Measurements from ENCODE around the gene MLXIP. TPM values are rescaled to one million over a fixed set of nuclear protein-coding genes. Genes with fewer than 3 reads are reported as not detected.

MLXIP gene
- total and polyA plus RNA-seq, 8 donors: 48.1 to 98.7 (median 77.9) TPM

- TF ChIP-seq, protein P1, sequence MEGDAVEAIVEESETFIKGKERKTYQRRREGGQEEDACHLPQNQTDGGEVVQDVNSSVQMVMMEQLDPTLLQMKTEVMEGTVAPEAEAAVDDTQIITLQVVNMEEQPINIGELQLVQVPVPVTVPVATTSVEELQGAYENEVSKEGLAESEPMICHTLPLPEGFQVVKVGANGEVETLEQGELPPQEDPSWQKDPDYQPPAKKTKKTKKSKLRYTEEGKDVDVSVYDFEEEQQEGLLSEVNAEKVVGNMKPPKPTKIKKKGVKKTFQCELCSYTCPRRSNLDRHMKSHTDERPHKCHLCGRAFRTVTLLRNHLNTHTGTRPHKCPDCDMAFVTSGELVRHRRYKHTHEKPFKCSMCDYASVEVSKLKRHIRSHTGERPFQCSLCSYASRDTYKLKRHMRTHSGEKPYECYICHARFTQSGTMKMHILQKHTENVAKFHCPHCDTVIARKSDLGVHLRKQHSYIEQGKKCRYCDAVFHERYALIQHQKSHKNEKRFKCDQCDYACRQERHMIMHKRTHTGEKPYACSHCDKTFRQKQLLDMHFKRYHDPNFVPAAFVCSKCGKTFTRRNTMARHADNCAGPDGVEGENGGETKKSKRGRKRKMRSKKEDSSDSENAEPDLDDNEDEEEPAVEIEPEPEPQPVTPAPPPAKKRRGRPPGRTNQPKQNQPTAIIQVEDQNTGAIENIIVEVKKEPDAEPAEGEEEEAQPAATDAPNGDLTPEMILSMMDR (IDR thresholded peaks at IDR 0.05): peak; percentile 65 to 66
- ATAC-seq (peak; percentile 95), DNase-seq (peak in 1 of 4 donors; percentile 38)
- no peaks in the 10 kb centered on the region for H3K4me1 ChIP-seq
- H3K36me3 ChIP-seq: no peaks in the 10 kb centered on the region
- no peaks in the 10 kb centered on the region for H3K9me3 ChIP-seq
- H3K27me3 ChIP-seq: no peaks in the 10 kb centered on the region
- H3K27ac ChIP-seq: no peak overlapping the region
- no peak overlapping the region for H3K4me3 ChIP-seq
- intact Hi-C loops (cut with DNase I): no loop called here
Observed at GRCh38 chr12:122190842-122191668, 112.5 kb downstream of the MLXIP start.

DNA sequence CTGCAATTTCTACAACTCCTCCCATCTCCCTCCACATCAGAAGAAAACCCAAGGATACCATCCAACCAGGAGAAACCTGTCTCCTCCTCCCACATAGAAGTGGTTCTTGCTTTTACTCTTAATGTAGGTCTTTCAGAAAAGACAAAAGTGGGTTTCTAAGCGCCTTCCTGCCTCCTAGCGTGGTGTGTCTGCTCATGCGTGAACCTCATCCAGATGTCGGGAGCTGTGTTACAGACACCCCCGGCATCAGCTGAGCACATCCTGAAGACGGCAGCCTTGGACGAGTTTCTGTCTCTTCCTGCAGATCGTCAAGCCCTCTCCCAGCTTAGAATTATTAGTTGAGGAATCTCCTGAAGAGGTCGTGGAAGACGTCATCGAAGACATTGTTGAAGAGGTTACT, 113.9 kb downstream of the MLXIP start:
- Histone ChIP-seq H3K27ac (no peak overlapping the region), H3K4me1 (no peaks in the 10 kb centered on the region), H3K9me3 (no peaks in the 10 kb centered on the region), H3K36me3 (no peaks in the 10 kb centered on the region), H3K4me3 (no peak overlapping the region), H3K27me3 (peaks cover 0 to 2% of the 10 kb centered on the region in 2 donors)
- intact Hi-C loops (cut with DNase I): no loop called here
- TF ChIP-seq, protein P1 (IDR thresholded peaks at IDR 0.05): no peak
- ATAC-seq (no peak), DNase-seq (no peak)

GRCh38 chr12:122194804-122195203, 116.2 kb downstream of the MLXIP start:
- DNase-seq (no peak), ATAC-seq (no peak)
- H3K27me3 ChIP-seq: peaks cover 0 to 26% of the 10 kb centered on the region in 2 donors
- no peaks in the 10 kb centered on the region for H3K9me3 ChIP-seq
- H3K27ac ChIP-seq: no peak overlapping the region
- TF ChIP-seq, protein P1 (IDR thresholded peaks at IDR 0.05): no peak
- H3K36me3 ChIP-seq: no peaks in the 10 kb centered on the region
- H3K4me1 ChIP-seq: no peaks in the 10 kb centered on the region
- H3K4me3 ChIP-seq: no peak overlapping the region
- intact Hi-C loops (cut with DNase I): no loop called here

DNA sequence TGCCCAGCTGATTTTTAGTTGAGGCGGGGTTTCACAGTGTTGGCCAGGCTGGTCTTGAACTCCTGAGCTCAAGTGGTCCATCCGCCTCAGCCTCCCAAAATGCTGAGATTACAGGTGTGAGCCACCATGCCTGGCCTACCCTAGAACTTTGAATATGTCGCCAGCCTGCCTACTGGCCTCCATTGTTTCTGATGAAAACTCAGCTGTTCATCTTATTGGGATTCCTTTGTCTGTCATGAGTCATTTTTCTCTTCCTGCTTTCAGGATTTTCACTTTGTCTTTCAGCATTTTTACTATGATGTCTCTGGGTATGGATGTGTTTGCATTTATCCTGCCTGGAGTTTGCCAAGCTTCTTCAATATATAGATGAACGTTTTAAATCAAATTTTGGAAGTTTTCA, 116.8 kb downstream of the MLXIP start:
- TF ChIP-seq, protein P1 (IDR thresholded peaks at IDR 0.05): no peak
- Histone ChIP-seq H3K27me3 (peaks cover 0 to 32% of the 10 kb centered on the region in 2 donors), H3K4me3 (no peak overlapping the region), H3K27ac (no peak overlapping the region), H3K4me1 (no peaks in the 10 kb centered on the region), H3K9me3 (no peaks in the 10 kb centered on the region), H3K36me3 (no peaks in the 10 kb centered on the region)
- DNase-seq (no peak), ATAC-seq (no peak)
- intact Hi-C loops (cut with DNase I): no loop called here

Other genes starting within 250 kb of the MLXIP start
- 1 to 10 TPM in 1 of 2 donors, under 1 TPM in 1; 0.85 to 2.1 TPM for gene HPD, start 219.9 kb upstream of the MLXIP start, total RNA-seq
- under 1 TPM in 3 of 6 donors, not detected in 3; 0.11 to 0.30 (median 0.15) TPM for gene HPD, start 219.9 kb upstream of the MLXIP start, polyA plus RNA-seq (ENCODE audit: insufficient read length in 6 of 6)
- gene PSMD9, start 190.0 kb upstream of the MLXIP start, total RNA-seq: 10 to 100 TPM; 39.3 to 53.8 TPM
- gene PSMD9, start 190.0 kb upstream of the MLXIP start, polyA plus RNA-seq (ENCODE audit: insufficient read length in 6 of 6): 10 to 100 TPM; 44.2 to 49.9 (median 45.4) TPM
- gene CFAP251, start 160.2 kb upstream of the MLXIP start, total RNA-seq: 1 to 10 TPM; 5.2 to 8.4 TPM
- gene CFAP251, start 160.2 kb upstream of the MLXIP start, polyA plus RNA-seq (ENCODE audit: insufficient read length in 6 of 6): 10 to 100 TPM in 4 of 6 donors, 1 to 10 TPM in 2; 3.9 to 13.3 (median 10.9) TPM
- gene BCL7A, start 56.9 kb upstream of the MLXIP start, total RNA-seq: 10 to 100 TPM in 1 of 2 donors, 1 to 10 TPM in 1; 7.0 to 11.1 TPM
- gene BCL7A, start 56.9 kb upstream of the MLXIP start, polyA plus RNA-seq (ENCODE audit: insufficient read length in 6 of 6): 10 to 100 TPM; 15.9 to 18.4 (median 17.3) TPM
- not detected for gene IL31, start 95.5 kb downstream of the MLXIP start, total RNA-seq
- gene IL31, start 95.5 kb downstream of the MLXIP start, polyA plus RNA-seq (ENCODE audit: insufficient read length in 6 of 6): not detected
- gene LRRC43, start 104.4 kb downstream of the MLXIP start, total RNA-seq: 1 to 10 TPM in 1 of 2 donors, under 1 TPM in 1; 0.70 to 2.1 TPM
- gene LRRC43, start 104.4 kb downstream of the MLXIP start, polyA plus RNA-seq (ENCODE audit: insufficient read length in 6 of 6): 1 to 10 TPM; 1.3 to 3.3 (median 2.6) TPM
- gene B3GNT4, start 125.0 kb downstream of the MLXIP start, total RNA-seq: under 1 TPM; 0.23 to 0.42 TPM
- gene B3GNT4, start 125.0 kb downstream of the MLXIP start, polyA plus RNA-seq (ENCODE audit: insufficient read length in 6 of 6): 1 to 10 TPM in 3 of 6 donors, under 1 TPM in 3; 0.22 to 1.6 (median 1.1) TPM
- 10 to 100 TPM; 34.6 to 34.7 TPM for gene DIABLO, start 147.3 kb downstream of the MLXIP start, total RNA-seq
- gene DIABLO, start 147.3 kb downstream of the MLXIP start, polyA plus RNA-seq (ENCODE audit: insufficient read length in 6 of 6): 10 to 100 TPM; 52.4 to 63.8 (median 58.8) TPM
- 10 to 100 TPM; 18.7 to 21.4 TPM for gene VPS33A, start 187.7 kb downstream of the MLXIP start, total RNA-seq
- 10 to 100 TPM; 13.3 to 17.2 (median 16.3) TPM for gene VPS33A, start 187.7 kb downstream of the MLXIP start, polyA plus RNA-seq (ENCODE audit: insufficient read length in 6 of 6)

All from left lung (tissue), 10 donors.